H9 (cell line): ENCODE data around the gene CAMTA1. TPM values are rescaled to one million over a fixed set of nuclear protein-coding genes. Genes with fewer than 3 reads are reported as not detected.

Source experiments
- DNase-seq: peaks from one replicate; pipeline ENCODE4 v3.0.0-alpha.2; 2017
- H2AFZ ChIP-seq: one replicate; pipeline ENCODE4 v1.6.1; 2013; ENCODE audit warnings: mild to moderate bottlenecking, low read length, control low read depth, moderate library complexity
- H2AK5ac ChIP-seq: 2 replicates; pipeline ENCODE4 v1.6.1; 2013; ENCODE audit warnings: low read length, control low read depth, mixed read lengths; ENCODE audit not compliant: insufficient read length
- H2BK120ac ChIP-seq: one replicate; pipeline ENCODE4 v1.6.1; 2013; ENCODE audit warnings: low read depth, mild to moderate bottlenecking, low read length, control low read depth, inconsistent platforms; ENCODE audit not compliant: poor library complexity, severe bottlenecking
- H2BK12ac ChIP-seq: 2 replicates; pipeline ENCODE4 v1.6.1; 2013; ENCODE audit warnings: low read length, control low read depth, mixed read lengths, low read depth; ENCODE audit not compliant: insufficient read length
- H2BK15ac ChIP-seq: 2 replicates; pipeline ENCODE4 v1.6.1; 2013; ENCODE audit warnings: low read depth, low read length, control low read depth
- H2BK20ac ChIP-seq: one replicate; pipeline ENCODE4 v1.6.1; 2013; ENCODE audit warnings: low read depth, mild to moderate bottlenecking, low read length, control low read depth, inconsistent platforms; ENCODE audit not compliant: poor library complexity, severe bottlenecking
- H2BK5ac ChIP-seq: 2 replicates; pipeline ENCODE4 v1.6.1; 2013; ENCODE audit warnings: low read length, control low read depth, mixed read lengths; ENCODE audit not compliant: insufficient read length
- H3K14ac ChIP-seq: 2 replicates; pipeline ENCODE4 v1.6.1; 2013; ENCODE audit warnings: low read length, control low read depth; ENCODE audit not compliant: insufficient read depth
- H3K18ac ChIP-seq: 2 replicates; pipeline ENCODE4 v1.6.1; 2013; ENCODE audit warnings: low read depth, mild to moderate bottlenecking, mixed read lengths, low read length, control low read depth; ENCODE audit not compliant: insufficient read length
- H3K23ac ChIP-seq: 2 replicates; pipeline ENCODE4 v1.6.1; 2013; ENCODE audit warnings: low read length, control low read depth, mixed read lengths, low read depth; ENCODE audit not compliant: insufficient read length
- H3K23me2 ChIP-seq: 2 replicates; pipeline ENCODE4 v1.6.1; 2013; ENCODE audit warnings: low read depth, mild to moderate bottlenecking, mixed read lengths, low read length, control low read depth; ENCODE audit not compliant: insufficient read length, poor library complexity, severe bottlenecking
- H3K27ac ChIP-seq: 2 replicates; pipeline ENCODE4 v1.5.1; 2013; ENCODE audit warnings: low read length, control low read depth, mixed read lengths, low read depth; ENCODE audit not compliant: insufficient read length
- H3K27me3 ChIP-seq: 2 replicates; pipeline ENCODE4 v1.6.1; 2013; ENCODE audit warnings: low read length, control low read depth, inconsistent platforms; ENCODE audit not compliant: insufficient read depth
- H3K4ac ChIP-seq: 2 replicates; pipeline ENCODE4 v1.6.1; 2013; ENCODE audit warnings: low read depth, mild to moderate bottlenecking, control low read depth, inconsistent platforms, low read length, moderate library complexity
- H3K4me1 ChIP-seq: 2 replicates; pipeline ENCODE4 v1.6.1; 2013; ENCODE audit warnings: low read length, control low read depth, inconsistent platforms; ENCODE audit not compliant: insufficient read depth
- H3K4me2 ChIP-seq: 2 replicates; pipeline ENCODE4 v1.6.1; 2013; ENCODE audit warnings: low read length, control low read depth, mixed read lengths; ENCODE audit not compliant: insufficient read length, insufficient read depth
- H3K56ac ChIP-seq: 2 replicates; pipeline ENCODE4 v1.6.1; 2013; ENCODE audit warnings: low read depth, mild to moderate bottlenecking, mixed read lengths, low read length, control low read depth; ENCODE audit not compliant: insufficient read length
- H3K79me1 ChIP-seq: 2 replicates; pipeline ENCODE4 v1.6.1; 2013; ENCODE audit warnings: low read depth, mild to moderate bottlenecking, moderate library complexity, low read length, control low read depth, inconsistent platforms; ENCODE audit not compliant: insufficient read depth, poor library complexity, severe bottlenecking
- H3K79me2 ChIP-seq: 2 replicates; pipeline ENCODE4 v1.6.1; 2013; ENCODE audit warnings: low read length, control low read depth, inconsistent platforms; ENCODE audit not compliant: insufficient read depth
- H3K9ac ChIP-seq: 2 replicates; pipeline ENCODE4 v1.6.1; 2013; ENCODE audit warnings: low read length, control low read depth, mixed read lengths; ENCODE audit not compliant: insufficient read length; ENCODE audit errors: extremely low read depth
- H3K9me3 ChIP-seq: one replicate; pipeline ENCODE4 v1.6.1; 2013; ENCODE audit warnings: low read depth, low read length, inconsistent platforms; ENCODE audit not compliant: control insufficient read depth
- H3T11ph ChIP-seq: one replicate; pipeline ENCODE4 v1.6.1; 2013; ENCODE audit warnings: mild to moderate bottlenecking, low read length, control low read depth, inconsistent platforms
- H4K20me1 ChIP-seq: one replicate; pipeline ENCODE4 v1.6.1; 2013; ENCODE audit not compliant: control insufficient read depth, insufficient read length, insufficient read depth
- H4K5ac ChIP-seq: 2 replicates; pipeline ENCODE4 v1.6.1; 2013; ENCODE audit warnings: low read depth, mild to moderate bottlenecking, mixed read lengths, low read length, control low read depth; ENCODE audit not compliant: insufficient read length
- H4K8ac ChIP-seq: replicated peaks from 2 replicates; pipeline ENCODE4 v1.6.1; 2013; ENCODE audit warnings: low read length, control low read depth, mixed read lengths, low read depth; ENCODE audit not compliant: insufficient read length
- H4K91ac ChIP-seq: 2 replicates; pipeline ENCODE4 v1.6.1; 2013; ENCODE audit warnings: low read depth, mild to moderate bottlenecking, moderate library complexity, mixed read lengths, low read length, control low read depth; ENCODE audit not compliant: insufficient read length
- H3K27ac Mint-ChIP-seq, 3 experiments: 2 replicates in 2 of 3; 3 replicates in 1 of 3; pipeline ENCODE4 v1.8.0; 2020 to 2021; ENCODE audit warnings: mixed read lengths in 3 of 3, mild to moderate bottlenecking in 1 of 3, moderate library complexity in 1 of 3
- H3K27me3 Mint-ChIP-seq: 2 replicates; pipeline ENCODE4 v1.8.0; 2021; ENCODE audit warnings: low read depth, mild to moderate bottlenecking, moderate library complexity, mixed read lengths
- H3K36me3 Mint-ChIP-seq, 3 experiments: 2 replicates in 2 of 3; 3 replicates in 1 of 3; pipeline ENCODE4 v1.8.0; 2020 to 2021; ENCODE audit warnings: low read depth in 3 of 3, mixed read lengths in 3 of 3; ENCODE audit not compliant: insufficient read depth in 1 of 3
- H3K4me1 Mint-ChIP-seq, 2 experiments: 2 replicates each; pipeline ENCODE4 v1.8.0; 2020; ENCODE audit warnings: mixed read lengths in 2 of 2
- H3K4me3 Mint-ChIP-seq, 2 experiments: 2 replicates in 1 of 2; 3 replicates in 1 of 2; pipeline ENCODE4 v1.8.0; 2020 to 2021; ENCODE audit warnings: mild to moderate bottlenecking in 2 of 2, mixed read lengths in 2 of 2, moderate library complexity in 1 of 2
- H3K9me3 Mint-ChIP-seq, 2 experiments: 2 replicates in 1 of 2; 3 replicates in 1 of 2; pipeline ENCODE4 v1.8.0; 2020; ENCODE audit warnings: mild to moderate bottlenecking in 2 of 2, mixed read lengths in 2 of 2, moderate library complexity in 1 of 2
- WGBS: extraction: QIAGEN DNeasy Blood & Tissue Kit; methylation state at CpG from one replicate; pipeline ENCODE4 v1.1.7; 2013; ENCODE audit warnings: missing lambda C conversion rate, low lambda C conversion rate, mixed read lengths; ENCODE audit not compliant: insufficient read length; ENCODE audit errors: extremely low coverage; 5-methylcytosine and 5-hydroxymethylcytosine counted together
- total RNA-seq: library from RNA; stranded (reverse); gene quantifications from 2 replicates; pipeline ENCODE4 v1.2.1, GENCODE V29; 2021
- TF ChIP-seq, protein P1 (sequence below): fragments of 200-600 bp; sonication (generic); conservative IDR thresholded peaks from 3 replicates; pipeline ENCODE4 v1.8.0; 2021; ENCODE audit warnings: antibody characterized with exemption, mild to moderate bottlenecking

The CAMTA1 gene
- total RNA-seq, 1 experiment from 2014 or later = 115 TPM

DNA sequence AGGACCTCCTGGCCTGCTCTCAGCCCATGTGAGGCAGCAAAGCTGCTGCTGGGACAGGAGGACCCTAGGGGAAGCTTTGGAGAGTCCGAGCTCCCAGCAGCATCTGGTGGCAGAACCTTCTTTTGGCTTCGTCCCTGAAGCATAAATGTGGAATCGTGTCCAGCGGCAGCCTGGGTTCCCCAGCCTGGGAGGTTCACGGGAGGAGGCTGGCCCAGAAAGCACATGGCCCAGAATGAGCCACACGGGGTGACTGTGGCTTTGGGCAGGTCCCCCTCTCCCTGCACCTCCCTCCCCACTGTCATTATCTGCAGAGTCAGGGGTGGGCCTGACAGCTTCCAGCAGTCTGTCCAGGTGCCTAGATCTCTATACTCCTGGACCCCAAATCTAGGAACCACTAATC, 667.8 kb downstream of the CAMTA1 start:
- Mint-ChIP-seq H3K4me3 (no peak overlapping the region), H3K4me1 (peaks cover 16 to 54% of the 10 kb centered on the region in 2 experiments), H3K27me3 (peaks cover under 1% of the 10 kb centered on the region; the same call in 1 of the 2 replicates), H3K27ac (no peak overlapping the region), H3K9me3 (no peaks in the 10 kb centered on the region), H3K36me3 (no peaks in the 10 kb centered on the region)
- H3K23me2 ChIP-seq = no peaks in the 10 kb centered on the region
- H2BK15ac ChIP-seq = no peak overlapping the region
- no peak overlapping the region for H3K4ac ChIP-seq
- no peaks in the 10 kb centered on the region for H3K9me3 ChIP-seq
- no CpG with 5 or more reads among the region's 6 CpGs for WGBS
- no peak overlapping the region for H2BK12ac ChIP-seq
- H2AK5ac ChIP-seq = no peak overlapping the region
- no peak for DNase-seq
- H3K9ac ChIP-seq = no peak overlapping the region
- H2AFZ ChIP-seq = no peak overlapping the region
- no peaks in the 10 kb centered on the region for H3K79me1 ChIP-seq
- H4K91ac ChIP-seq = no peak overlapping the region
- H3K56ac ChIP-seq = no peak overlapping the region
- no peak overlapping the region for H4K8ac ChIP-seq
- H3K79me2 ChIP-seq = no peaks in the 10 kb centered on the region
- no peak overlapping the region for H2BK120ac ChIP-seq
- H4K20me1 ChIP-seq = no peaks in the 10 kb centered on the region
- no peak overlapping the region for H3K23ac ChIP-seq
- no peaks in the 10 kb centered on the region; the same call in 1 of the 2 replicates for H3K4me1 ChIP-seq
- no peak overlapping the region for H2BK20ac ChIP-seq
- no peak overlapping the region for H3K14ac ChIP-seq
- TF ChIP-seq, protein P1, sequence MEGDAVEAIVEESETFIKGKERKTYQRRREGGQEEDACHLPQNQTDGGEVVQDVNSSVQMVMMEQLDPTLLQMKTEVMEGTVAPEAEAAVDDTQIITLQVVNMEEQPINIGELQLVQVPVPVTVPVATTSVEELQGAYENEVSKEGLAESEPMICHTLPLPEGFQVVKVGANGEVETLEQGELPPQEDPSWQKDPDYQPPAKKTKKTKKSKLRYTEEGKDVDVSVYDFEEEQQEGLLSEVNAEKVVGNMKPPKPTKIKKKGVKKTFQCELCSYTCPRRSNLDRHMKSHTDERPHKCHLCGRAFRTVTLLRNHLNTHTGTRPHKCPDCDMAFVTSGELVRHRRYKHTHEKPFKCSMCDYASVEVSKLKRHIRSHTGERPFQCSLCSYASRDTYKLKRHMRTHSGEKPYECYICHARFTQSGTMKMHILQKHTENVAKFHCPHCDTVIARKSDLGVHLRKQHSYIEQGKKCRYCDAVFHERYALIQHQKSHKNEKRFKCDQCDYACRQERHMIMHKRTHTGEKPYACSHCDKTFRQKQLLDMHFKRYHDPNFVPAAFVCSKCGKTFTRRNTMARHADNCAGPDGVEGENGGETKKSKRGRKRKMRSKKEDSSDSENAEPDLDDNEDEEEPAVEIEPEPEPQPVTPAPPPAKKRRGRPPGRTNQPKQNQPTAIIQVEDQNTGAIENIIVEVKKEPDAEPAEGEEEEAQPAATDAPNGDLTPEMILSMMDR = no peak
- no peaks in the 10 kb centered on the region for H3K27me3 ChIP-seq
- H3K18ac ChIP-seq = no peak overlapping the region
- H3T11ph ChIP-seq = no peak overlapping the region
- H3K4me2 ChIP-seq = no peak overlapping the region
- no peak overlapping the region for H2BK5ac ChIP-seq
- no peak overlapping the region for H3K27ac ChIP-seq
- no peak overlapping the region for H4K5ac ChIP-seq
